ENCODE results near the gene FBXL19.

The FBXL19 gene

GRCh38 chr16:30882429-30883310 is 40.7 kb upstream of the FBXL19 start:
- TF ChIP-seq, protein P1, sequence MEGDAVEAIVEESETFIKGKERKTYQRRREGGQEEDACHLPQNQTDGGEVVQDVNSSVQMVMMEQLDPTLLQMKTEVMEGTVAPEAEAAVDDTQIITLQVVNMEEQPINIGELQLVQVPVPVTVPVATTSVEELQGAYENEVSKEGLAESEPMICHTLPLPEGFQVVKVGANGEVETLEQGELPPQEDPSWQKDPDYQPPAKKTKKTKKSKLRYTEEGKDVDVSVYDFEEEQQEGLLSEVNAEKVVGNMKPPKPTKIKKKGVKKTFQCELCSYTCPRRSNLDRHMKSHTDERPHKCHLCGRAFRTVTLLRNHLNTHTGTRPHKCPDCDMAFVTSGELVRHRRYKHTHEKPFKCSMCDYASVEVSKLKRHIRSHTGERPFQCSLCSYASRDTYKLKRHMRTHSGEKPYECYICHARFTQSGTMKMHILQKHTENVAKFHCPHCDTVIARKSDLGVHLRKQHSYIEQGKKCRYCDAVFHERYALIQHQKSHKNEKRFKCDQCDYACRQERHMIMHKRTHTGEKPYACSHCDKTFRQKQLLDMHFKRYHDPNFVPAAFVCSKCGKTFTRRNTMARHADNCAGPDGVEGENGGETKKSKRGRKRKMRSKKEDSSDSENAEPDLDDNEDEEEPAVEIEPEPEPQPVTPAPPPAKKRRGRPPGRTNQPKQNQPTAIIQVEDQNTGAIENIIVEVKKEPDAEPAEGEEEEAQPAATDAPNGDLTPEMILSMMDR (IDR thresholded peaks at IDR 0.05; ENCODE audit: low read length, missing control alignments) = no peak
- no peak for DNase-seq (ENCODE audit: low read depth)
- H3K4me3 ChIP-seq (replicated peaks; ENCODE audit: low read depth, low read length) = no peak overlapping the region

DNA sequence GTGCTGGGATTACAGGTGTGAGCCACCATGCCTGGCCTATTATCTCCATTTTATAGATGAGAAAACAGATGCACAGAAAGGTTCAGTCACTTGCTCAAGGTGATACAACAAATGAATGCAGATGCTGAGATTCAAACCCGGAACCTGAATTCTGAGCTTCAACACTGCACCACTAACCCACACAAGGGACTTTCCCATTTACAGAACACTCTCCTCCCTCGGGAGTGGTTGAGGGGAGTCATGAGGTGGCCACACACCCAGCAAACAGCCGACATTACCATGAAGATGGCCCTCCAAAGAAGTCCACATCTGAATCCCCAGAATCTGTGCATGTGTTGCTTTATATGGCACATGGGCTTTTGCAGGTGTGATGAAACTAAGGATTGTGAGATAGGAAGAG is 38.6 kb upstream of the FBXL19 start:
- TF ChIP-seq, protein P1 (IDR thresholded peaks at IDR 0.05; ENCODE audit: low read length, missing control alignments) = no peak
- DNase-seq (ENCODE audit: low read depth) = no peak
- no peak overlapping the region for H3K4me3 ChIP-seq (replicated peaks; ENCODE audit: low read depth, low read length)

DNA sequence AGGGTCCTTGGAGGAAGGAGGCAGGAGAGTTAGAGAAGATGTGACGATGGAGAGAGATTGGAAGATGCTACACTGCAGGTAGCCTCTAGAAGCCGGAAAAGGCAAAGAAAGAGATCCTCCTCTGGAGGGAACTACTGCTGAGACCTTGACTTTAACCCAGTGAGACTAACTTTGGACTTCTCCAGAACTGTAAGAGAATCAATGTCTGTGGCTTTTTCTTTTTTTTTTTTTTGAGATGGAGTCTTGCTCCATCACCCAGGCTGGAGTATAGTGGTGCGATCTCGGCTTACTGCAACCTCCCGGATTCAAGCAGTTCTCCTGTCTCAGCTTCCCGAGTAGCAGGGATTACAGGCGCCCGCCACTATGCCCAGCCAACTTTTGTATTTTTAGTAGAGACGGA is 38.2 kb upstream of the FBXL19 start:
- DNase-seq (ENCODE audit: low read depth) = no peak
- H3K4me3 ChIP-seq (replicated peaks; ENCODE audit: low read depth, low read length) = no peak overlapping the region
- TF ChIP-seq, protein P1 (IDR thresholded peaks at IDR 0.05; ENCODE audit: low read length, missing control alignments) = no peak

GRCh38 chr16:30886145-30886544 is 37.2 kb upstream of the FBXL19 start:
- no peak for DNase-seq (ENCODE audit: low read depth)
- no peak overlapping the region for H3K4me3 ChIP-seq (replicated peaks; ENCODE audit: low read depth, low read length)
- TF ChIP-seq, protein P1 (IDR thresholded peaks at IDR 0.05; ENCODE audit: low read length, missing control alignments) = no peak

DNA sequence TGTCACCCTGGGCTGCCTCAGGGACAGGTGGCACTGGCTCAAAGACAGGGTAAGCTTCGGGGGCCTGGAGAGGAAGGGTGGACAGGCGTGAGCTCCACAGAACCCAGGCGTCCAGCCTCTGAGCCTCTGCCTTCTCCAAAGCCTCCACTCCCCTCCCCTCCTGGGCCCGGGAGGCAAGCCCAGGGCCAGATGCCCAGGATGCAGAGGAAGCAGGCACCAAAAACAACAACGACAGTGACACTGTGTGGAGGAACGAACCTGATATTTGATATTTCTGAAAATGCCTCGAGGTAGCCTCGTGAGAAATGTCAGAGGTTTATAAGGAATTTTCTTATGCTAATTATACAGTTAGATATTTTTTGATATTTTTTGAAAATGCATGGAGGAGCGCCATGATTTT is 35.4 kb upstream of the FBXL19 start:
- no peak for DNase-seq (ENCODE audit: low read depth)
- no peak overlapping the region for H3K4me3 ChIP-seq (replicated peaks; ENCODE audit: low read depth, low read length)
- TF ChIP-seq, protein P1 (IDR thresholded peaks at IDR 0.05; ENCODE audit: low read length, missing control alignments) = no peak

- DNase-seq (ENCODE audit: low read depth) = no peak
- H3K4me3 ChIP-seq (replicated peaks; ENCODE audit: low read depth, low read length) = no peak overlapping the region
- TF ChIP-seq, protein P1 (IDR thresholded peaks at IDR 0.05; ENCODE audit: low read length, missing control alignments) = no peak
Measured at GRCh38 chr16:30888856-30889499, 34.4 kb upstream of the FBXL19 start.
